ENCODE results near the gene ZNF786. TPM values are rescaled to one million over a fixed set of nuclear protein-coding genes. Genes with fewer than 3 reads are reported as not detected.
"Not testable (repeated sequence)": the region's sequence is repeated elsewhere in the genome, so short reads cannot be mapped to it uniquely, and the experiment has no call there.

Gene ZNF786
- total RNA-seq, 1 donor from 2014 or later: 3.6 TPM

DNA sequence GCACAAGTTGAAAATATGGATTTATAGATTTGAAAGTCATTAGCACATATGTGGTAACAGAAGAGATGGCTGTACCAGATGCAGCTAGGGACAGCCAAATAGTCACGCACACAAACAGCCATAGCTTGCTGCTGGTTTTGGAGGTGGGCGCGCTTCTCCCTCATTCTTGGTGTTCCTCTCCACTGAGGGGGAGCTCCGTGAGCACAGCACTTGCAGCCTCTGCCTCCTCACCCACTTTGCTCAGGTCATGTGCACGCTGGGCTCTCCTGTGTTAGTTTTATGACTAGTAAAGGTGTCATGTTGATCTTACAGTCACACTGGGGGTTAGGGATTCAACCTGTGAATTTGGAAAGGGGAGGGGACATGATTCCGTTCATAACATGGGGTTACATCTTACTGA is 8.5 kb upstream of the ZNF786 start:
- no peak for DNase-seq (ENCODE audit: low read depth)
- TF ChIP-seq, protein P1, sequence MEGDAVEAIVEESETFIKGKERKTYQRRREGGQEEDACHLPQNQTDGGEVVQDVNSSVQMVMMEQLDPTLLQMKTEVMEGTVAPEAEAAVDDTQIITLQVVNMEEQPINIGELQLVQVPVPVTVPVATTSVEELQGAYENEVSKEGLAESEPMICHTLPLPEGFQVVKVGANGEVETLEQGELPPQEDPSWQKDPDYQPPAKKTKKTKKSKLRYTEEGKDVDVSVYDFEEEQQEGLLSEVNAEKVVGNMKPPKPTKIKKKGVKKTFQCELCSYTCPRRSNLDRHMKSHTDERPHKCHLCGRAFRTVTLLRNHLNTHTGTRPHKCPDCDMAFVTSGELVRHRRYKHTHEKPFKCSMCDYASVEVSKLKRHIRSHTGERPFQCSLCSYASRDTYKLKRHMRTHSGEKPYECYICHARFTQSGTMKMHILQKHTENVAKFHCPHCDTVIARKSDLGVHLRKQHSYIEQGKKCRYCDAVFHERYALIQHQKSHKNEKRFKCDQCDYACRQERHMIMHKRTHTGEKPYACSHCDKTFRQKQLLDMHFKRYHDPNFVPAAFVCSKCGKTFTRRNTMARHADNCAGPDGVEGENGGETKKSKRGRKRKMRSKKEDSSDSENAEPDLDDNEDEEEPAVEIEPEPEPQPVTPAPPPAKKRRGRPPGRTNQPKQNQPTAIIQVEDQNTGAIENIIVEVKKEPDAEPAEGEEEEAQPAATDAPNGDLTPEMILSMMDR (conservative IDR thresholded peaks at IDR 0.05; ENCODE audit: low read depth, low read length): no peak
- no peak overlapping the region for H3K4me3 ChIP-seq (ENCODE audit: low read depth, low read length)

DNA sequence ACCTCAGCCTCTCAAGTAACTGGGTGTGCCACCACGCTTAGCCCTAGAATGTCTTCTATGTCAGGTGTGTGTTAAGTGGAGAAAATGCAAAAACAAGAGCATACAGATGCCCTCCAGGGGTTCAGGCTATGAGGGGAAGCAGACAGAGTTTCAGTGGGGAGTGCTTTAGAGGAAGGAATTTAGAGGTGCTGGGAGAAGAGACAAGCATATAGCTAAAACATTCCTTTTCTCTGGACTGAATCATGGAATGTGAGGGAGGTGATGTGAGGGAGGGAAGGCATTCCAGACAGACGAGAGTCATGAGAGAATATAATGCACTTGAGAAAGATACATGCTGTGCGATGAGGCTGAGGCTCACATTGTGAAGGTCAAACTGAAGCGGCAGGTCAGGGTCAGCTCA is 6.6 kb upstream of the ZNF786 start:
- no peak overlapping the region for H3K4me3 ChIP-seq (ENCODE audit: low read depth, low read length)
- DNase-seq (ENCODE audit: low read depth): no peak
- TF ChIP-seq, protein P1 (conservative IDR thresholded peaks at IDR 0.05; ENCODE audit: low read depth, low read length): no peak

DNA sequence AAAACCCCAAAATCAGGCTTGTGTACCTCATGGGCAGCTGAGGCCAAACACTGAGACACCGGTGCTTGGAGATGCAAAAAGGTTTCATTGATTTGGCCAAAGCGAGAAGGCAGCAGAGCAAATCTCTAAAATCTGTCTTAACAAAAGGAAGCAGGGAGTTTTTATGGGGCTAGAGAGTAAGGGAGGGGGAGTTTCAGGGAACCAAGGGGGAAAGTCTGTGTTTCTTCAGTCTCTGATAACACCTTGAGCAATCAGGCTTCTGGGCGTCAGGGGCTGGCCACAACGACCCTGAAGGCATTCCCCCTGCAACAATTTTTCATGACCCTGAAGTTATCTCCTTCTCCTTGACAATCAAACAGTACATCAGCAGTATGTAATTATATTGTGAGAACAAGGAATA is 2.7 kb upstream of the ZNF786 start:
- no peak for DNase-seq (ENCODE audit: low read depth)
- TF ChIP-seq, protein P1 (conservative IDR thresholded peaks at IDR 0.05; ENCODE audit: low read depth, low read length): no peak
- H3K4me3 ChIP-seq (ENCODE audit: low read depth, low read length): no peak overlapping the region

DNA sequence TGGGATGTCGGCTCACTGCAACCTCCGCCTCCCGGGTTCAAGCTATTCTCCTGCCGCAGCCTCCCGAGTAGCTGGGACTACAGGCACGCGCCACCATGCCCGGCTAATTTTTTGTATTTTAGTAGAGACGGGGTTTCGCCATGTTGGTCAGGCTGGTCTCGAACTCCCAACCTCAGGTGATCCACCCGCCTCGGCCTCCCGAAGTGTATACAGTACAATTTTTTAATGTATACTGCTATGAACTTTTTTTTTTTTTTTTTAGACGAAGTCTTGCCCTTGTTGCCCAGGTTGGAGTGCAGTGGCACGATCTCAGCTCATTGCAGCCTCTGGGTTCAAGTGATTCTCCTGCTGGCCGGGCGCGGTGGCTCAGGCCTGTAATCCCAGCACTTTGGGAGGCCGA is 1.7 kb upstream of the ZNF786 start:
- not testable (repeated sequence) for H3K4me3 ChIP-seq (ENCODE audit: low read depth, low read length); DNase-seq (ENCODE audit: low read depth)

DNA sequence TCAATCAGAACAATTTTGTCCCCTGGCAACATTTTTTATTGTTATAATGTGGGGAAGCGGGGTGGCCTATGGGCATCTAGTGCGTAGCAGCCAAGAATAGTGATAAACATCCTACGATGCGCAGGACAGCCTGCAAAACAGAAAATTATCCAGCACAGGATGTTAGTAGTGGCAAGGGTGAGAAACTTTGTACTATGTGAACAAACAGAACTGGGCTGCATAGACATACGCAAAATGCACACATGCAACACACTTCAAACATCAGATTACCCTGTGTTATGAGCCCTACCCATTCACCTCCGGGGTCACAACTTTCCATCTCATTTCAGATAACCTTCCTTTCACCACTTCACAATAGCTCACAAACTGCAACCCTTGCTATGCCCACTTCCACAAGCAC is 3.1 kb downstream of the ZNF786 start:
- TF ChIP-seq, protein P1 (conservative IDR thresholded peaks at IDR 0.05; ENCODE audit: low read depth, low read length): no peak
- no peak overlapping the region for H3K4me3 ChIP-seq (ENCODE audit: low read depth, low read length)
- no peak for DNase-seq (ENCODE audit: low read depth)

DNA sequence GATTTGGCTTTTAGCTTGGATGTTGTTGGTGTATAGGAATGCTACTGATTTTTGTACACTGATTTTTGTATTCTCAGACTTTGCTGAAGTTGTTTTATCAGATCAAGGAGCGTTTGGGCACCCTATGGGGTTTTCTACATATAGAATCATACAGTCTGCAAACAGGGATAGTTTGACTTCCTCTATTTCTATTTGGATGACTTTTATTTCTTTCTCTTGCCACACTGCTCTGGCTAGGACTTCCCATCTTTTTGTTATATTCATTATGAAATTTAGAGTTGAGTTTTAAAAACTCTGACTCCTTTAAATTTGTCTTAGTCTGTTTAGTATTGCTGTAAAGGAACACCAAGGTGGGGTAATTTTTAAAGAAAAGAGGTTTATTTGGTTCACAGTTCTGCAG is 4.7 kb downstream of the ZNF786 start:
- TF ChIP-seq, protein P1 (conservative IDR thresholded peaks at IDR 0.05; ENCODE audit: low read depth, low read length): no peak
- H3K4me3 ChIP-seq (ENCODE audit: low read depth, low read length): no peak overlapping the region
- no peak for DNase-seq (ENCODE audit: low read depth)

DNA sequence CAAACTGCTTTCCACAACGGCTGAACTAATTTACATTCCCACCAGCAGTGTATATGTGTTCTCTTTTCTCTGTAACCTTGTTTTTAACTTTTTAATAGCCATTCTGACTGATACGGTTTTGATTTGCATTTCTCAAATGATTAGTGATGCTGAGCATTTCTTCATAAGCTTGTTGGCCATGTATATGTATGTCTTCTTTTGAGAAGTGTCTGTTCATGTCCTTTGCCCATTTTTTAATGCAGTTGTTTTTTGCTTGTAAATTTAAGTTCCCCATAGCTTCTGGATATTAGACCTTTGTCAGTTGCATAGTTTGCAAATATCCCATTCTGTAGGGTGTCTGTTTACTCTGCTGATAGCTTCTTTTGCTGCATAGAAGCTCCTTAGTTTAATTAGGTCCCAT is 6.1 kb downstream of the ZNF786 start:
- TF ChIP-seq, protein P1 (conservative IDR thresholded peaks at IDR 0.05; ENCODE audit: low read depth, low read length): no peak
- H3K4me3 ChIP-seq (ENCODE audit: low read depth, low read length): no peak overlapping the region
- no peak for DNase-seq (ENCODE audit: low read depth)

DNA sequence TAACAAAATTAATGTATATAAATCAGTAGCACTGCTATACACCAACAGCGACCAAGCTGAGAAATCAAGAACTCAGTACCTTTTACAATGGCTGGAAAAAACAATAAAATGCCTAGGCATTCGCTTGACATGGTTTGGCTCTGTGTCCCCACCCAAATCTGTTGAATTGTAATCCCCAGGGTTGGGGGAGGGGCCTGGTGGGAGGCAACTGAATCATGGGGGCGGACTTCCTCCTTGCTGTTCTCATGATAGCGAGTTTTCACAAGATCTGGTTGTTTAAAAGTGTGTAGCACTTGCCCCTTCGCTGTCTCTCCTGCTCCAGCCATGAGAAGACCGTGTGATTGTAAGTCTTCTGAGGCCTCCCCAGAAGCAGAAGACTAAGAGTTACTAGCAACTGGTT is 8.6 kb downstream of the ZNF786 start:
- TF ChIP-seq, protein P1 (conservative IDR thresholded peaks at IDR 0.05; ENCODE audit: low read depth, low read length): no peak
- no peak for DNase-seq (ENCODE audit: low read depth)
- no peak overlapping the region for H3K4me3 ChIP-seq (ENCODE audit: low read depth, low read length)

All from epithelial cell of proximal tubule (primary cell).